Measurements from ENCODE around the gene SSH2. TPM values are rescaled to one million over a fixed set of nuclear protein-coding genes. Genes with fewer than 3 reads are reported as not detected.
A peak's percentile ranks its signal among the peaks of the same experiment; 100 is the strongest.

The SSH2 gene
- total and polyA plus RNA-seq, 9 of the 15 experiments (the other 6 are each of a cell fraction or from before 2014, with no cell fraction given), result 3.9 to 16.1 (median 10.2) TPM

GRCh38 chr17:29722411-29723198 lies 207.4 kb downstream of the SSH2 start (continued):
- TF ChIP-seq KDM5B (IDR thresholded peaks at IDR 0.05; ENCODE audit: insufficient replicate concordance, low read depth, low read length), result no peak
- TF ChIP-seq NFE2L1 (tag; IDR thresholded peaks at IDR 0.05; ENCODE audit: borderline replicate concordance, low read depth), result no peak
- TF ChIP-seq CHAMP1 (IDR thresholded peaks at IDR 0.05), result no peak
- TF ChIP-seq DPF2 (IDR thresholded peaks at IDR 0.05), result peak; percentile 91
- peak; percentile 55 to 73; a peak in 2 of 4 replicates for TF ChIP-seq ZNF318 (IDR thresholded peaks at IDR 0.05; ENCODE audit: borderline replicate concordance in 1 of 2, low read depth in 1 of 2)
- no peak for TF ChIP-seq SAFB (IDR thresholded peaks at IDR 0.05; ENCODE audit: borderline replicate concordance, low read depth, low read length)
- TF ChIP-seq JUND (IDR thresholded peaks at IDR 0.05; ENCODE audit: borderline replicate concordance, low read depth, low read length), result no peak
- TF ChIP-seq JUND (tag; IDR thresholded peaks at IDR 0.05; ENCODE audit: borderline replicate concordance, low read depth, low read length), result no peak; the same call in 2 of the 3 replicates
- no peak for TF ChIP-seq NCOA2 (IDR thresholded peaks at IDR 0.05; ENCODE audit: partially characterized antibody in 2 of 2)
- TF ChIP-seq ZNF23 (CRISPR knock-in tag; IDR thresholded peaks at IDR 0.05), result no peak
- no peak for TF ChIP-seq GMEB1 (CRISPR knock-in tag; IDR thresholded peaks at IDR 0.05)
- TF ChIP-seq USF1 (CRISPR knock-in tag; IDR thresholded peaks at IDR 0.05), result no peak
